Stimulated activated CD8-positive, alpha-beta memory T cell treated with anti-CD3 and anti-CD28 coated beads, Interleukin-4, amount 100 ng/mL, for 4 hours (primary cell): ENCODE data around the gene EARS2.
"Not testable (repeated sequence)": the region's sequence is repeated elsewhere in the genome, so short reads cannot be mapped to it uniquely, and the experiment has no call there.

Source experiments
- DNase-seq, 2 donors: peaks; one replicate each; pipeline ENCODE4 v3.0.0-alpha.2; 2020; ENCODE audit warnings: low read depth in 2 of 2, low spot score in 1 of 2

The EARS2 gene

DNA sequence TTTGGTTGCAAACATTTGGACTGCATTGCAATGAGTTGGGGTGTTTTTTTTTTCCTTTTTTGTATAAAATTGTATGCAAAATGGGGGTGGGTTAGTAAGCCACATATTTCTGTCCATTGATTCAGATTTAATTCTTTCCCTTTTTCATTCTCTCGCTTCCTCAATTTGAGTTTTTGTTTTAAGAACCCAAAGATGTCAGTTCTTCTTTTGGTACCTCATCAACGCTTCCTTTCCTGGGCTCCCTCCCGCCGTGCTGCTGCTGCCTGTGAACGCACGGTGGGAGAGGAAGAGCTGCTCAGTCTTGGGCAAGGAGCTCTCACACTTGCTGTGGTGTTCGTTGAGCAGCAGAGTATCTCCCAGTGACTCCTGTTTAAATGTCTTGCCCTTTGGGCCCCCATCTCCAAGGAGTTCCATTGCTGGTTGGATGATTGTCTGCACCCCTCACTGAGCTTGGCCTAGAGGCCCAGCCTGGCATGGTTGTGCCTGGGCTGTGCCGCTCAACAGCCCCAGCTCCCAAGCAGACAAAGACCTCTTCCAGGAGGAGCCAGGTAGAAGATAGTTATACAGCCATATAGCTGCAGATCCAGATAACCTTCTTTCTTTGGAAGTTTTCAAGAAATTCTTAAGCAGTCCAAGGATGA, 14.0 kb upstream of the EARS2 start:
- DNase-seq, result no peak

DNA sequence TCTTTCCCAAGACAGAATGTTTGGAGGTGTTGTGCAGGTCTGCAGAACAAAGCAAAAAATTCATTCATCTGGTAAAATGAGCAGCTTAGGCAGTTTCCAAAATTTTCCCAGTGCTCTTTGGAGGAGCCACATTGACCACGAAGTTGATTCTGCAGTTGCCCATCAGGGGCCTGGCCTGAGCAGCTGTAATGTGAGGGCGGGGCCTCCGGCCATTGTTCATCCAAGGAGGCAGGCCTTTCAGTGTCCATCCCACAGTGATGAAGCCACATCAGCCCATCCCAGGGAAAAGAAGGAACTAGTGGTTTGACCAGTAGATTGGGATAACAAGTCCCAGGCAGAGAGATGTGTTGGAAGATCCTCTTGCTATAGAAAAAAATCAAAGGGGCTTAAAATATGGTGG, 10.5 kb upstream of the EARS2 start:
- no peak for DNase-seq

DNA sequence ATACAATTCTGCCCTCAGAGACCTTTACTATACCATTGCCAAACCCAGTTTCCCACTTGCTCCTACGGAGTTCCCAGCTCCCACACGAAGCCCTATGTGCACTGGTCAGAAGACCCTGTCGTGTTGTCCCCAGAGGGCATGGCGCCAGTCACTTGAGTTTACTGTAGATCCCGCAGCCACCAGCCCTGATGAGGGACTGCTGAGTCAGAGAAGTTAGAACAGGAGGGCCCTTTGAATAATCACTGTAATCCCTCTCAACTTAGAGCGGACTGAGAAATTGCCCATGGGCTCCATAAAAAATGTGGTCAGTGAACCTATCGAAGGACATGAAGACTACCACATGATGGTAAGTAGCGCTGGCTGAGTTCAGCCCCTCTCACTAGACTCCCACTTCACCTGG, 9.6 kb upstream of the EARS2 start:
- no peak for DNase-seq

DNA sequence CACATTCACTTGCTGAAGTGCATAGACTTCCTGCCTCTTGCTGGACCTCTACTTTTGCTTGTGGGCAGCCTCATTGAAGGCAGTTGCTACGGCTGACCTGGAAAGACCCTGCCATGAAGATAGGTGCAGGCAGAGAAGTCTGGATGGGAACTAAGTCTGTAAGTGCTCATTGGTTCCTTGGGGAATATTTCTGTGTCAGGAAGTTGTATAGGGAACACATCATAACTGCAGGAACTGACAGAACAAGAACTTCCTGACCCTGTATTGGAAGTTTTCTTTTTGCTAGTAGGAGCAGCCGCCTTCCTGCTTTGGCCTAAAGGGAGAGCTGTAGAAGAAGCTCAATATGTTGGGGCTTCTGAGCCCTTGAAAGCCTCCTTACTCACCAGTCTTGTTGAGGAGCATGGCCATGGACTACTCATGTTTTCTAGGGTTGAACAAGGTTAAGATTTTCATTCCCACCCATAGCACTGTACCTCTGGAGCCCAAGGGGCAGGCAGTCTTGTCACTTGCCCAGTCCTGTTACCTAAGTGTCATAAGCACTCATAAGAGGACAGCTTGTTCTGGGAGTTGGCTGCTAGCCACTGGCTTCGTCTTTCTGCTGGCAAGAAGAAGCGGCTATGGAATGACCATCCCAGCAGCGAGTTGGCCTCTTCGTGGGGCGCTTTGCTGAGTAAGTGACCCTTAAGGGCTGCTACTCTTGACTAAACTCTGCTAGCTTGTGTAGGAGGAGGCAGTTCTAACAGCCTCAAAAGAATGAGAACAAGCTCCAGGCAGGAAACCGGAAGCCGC, 7.6 kb upstream of the EARS2 start:
- no peak for DNase-seq

DNA sequence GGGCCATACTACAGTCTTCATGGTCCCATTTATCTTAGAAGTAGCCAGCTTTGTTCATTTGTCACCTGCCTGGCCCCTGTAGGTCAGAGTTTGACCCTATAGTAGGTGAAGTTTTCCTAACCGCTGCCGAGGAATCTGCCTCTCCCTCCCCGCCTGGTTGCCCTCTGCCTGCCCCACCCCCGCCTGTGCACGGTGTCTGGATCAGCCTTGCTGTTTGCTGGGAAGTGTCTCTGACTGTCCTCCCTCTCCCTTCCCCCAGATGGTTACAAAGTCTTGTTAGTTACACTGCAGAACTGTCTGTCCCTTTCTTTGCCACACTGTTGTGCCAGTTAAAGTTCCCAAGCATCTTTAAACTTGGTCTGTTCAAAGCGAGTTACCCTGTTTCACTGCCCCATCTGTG, 6.0 kb upstream of the EARS2 start:
- DNase-seq, result no peak

DNA sequence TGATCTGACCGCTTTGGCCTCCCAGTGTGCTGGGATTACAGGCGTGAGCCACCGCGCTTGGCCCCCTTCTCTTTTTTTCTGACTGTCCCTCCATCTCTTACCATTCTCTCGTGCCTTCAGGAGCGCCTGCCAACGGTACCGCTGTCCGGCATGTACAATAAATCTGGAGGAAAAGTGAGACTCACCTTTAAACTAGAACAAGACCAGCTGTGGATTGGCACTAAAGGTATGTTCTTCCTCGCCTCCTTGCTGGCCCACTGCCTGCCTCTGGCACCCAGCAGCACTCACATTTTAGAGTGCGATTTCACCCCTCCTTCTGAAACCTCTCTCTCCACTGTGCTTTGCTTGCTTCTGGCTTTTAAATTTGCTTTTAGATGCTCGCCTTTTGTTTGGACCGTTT, 5.4 kb upstream of the EARS2 start:
- no peak for DNase-seq

DNA sequence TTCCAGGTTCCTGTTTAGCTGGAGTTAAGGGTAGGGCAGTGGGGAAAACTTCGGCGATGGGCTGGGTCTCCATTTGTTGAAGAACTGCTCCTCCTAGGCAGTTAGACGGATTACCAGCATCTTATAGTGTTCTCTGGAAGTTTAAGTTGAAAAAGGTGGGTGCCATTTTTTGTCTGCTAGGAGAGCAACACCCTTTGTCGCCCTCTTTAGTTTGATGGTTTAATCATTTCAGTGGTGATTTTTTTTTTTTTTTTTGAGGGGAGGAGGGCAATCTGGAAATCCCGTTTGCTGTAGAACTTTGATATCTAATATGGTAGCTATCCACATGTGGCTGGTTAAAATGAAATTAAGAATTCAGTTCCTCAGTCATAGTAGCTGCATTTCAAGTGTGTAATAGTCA, 4.4 kb upstream of the EARS2 start:
- no peak for DNase-seq

DNA sequence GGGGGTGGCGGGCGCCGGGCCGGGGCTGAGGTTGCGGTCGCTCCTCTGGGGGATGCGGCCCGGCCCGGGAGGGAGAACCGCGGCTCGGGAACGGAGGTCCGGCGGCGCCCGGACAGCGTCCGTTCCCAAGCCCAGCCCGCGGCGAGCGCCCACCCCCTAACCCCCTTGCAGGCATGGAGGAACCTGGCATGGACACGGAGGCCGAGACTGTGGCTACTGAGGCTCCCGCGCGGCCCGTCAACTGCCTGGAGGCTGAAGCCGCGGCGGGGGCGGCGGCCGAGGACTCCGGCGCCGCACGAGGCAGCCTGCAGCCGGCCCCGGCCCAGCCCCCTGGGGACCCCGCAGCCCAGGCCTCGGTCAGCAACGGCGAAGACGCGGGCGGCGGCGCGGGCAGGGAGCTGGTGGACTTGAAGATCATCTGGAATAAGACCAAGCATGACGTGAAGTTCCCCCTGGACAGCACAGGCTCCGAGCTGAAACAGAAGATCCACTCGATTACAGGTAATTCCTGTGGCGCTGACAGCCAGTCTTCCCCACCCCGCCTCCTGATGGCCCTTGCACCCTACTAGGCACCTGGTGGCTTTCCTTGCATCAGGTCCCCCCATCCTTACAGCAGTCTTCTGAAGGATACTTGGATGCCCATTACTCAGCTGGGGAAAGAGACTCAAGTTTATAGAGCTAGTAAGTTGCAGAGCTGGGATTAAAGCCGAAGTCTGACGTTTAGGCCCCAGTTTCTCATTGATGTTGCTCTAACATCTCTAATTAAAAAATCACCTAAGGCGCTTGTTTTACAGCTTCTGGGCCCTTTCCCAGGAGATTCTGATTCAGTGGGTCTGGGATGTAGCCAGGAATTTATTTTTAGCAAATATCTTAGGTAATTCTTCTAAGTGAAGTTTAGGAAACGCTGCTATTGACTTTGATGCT, 891 bp upstream of the EARS2 start:
- DNase-seq, result no peak

DNA sequence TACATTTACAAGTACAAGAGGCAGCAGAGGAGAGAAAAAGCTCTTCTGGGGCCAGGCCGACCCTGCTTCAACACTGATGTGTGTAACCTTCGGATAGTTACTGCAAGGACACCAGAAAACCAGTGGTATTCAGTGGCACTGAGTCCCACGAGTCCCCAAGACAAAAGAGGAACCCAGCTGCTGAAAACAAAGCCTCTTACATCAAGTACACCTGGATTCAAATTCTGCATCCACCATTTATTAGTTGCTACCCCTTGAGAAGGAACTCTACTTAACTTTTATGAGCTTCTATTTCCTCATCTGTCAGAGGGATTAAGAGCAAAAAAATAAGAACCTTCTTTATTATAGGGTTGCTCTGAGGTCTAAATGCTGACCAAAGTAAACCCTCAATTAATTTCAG, 2.6 kb downstream of the EARS2 start:
- no peak for DNase-seq

DNA sequence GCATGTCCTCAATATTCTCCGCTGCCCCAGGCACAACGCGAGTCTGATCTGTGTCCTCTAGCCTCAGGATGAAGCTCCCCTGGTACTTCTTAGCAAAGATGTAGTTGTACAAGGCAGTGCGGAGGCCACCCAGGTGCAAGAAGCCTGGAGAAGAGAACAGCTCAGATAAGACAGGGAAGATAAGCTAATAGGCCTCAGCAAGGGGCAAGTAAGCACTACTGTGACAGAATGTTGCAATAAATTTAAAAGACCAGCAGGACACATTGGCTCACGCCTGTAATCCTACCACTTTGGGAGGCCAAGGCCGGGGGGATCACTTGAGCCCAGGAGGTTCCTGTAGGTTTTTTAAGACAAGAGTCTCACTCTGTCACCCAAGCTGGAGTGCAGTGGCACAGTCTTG, 5.0 kb downstream of the EARS2 start:
- DNase-seq, result no peak

DNA sequence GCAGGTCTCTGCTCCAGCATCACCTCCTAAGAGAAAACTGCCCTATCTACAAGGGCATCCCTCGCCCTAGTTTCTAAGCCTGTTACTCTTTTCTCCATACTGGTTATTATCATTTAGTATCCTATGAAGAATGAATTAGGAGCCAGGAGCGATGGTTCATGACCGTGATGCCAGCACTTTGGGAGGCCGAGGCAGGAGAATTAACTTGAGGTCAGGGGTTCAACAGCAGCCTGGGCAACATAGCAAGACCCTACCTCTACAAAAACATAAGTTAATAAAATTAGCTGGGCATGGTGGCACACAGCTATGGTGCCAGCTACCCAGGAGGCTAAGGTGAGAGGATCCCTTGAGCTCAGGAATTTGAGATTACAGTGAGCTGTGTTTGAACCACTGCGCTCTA, 7.2 kb downstream of the EARS2 start:
- DNase-seq, result no peak

DNA sequence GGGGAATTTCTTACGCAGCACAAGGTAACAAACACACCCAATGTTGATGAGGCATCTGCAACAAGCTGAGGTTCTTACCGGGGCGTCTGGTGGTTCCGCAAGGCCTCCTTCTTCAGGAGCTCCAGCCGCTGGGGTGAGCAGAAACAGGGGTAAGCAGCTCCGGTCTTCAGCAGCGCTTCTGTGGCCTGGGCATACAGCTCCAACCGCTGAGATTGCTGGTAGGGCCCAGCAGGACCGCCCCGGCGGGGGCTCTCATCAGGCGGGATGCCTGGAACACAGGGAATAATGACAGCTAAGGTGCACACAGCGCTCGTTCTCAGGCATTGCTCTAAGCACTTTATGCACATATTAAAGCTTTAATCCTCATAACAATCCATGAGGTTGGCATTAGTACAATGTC, 12.7 kb downstream of the EARS2 start:
- DNase-seq, result no peak

DNA sequence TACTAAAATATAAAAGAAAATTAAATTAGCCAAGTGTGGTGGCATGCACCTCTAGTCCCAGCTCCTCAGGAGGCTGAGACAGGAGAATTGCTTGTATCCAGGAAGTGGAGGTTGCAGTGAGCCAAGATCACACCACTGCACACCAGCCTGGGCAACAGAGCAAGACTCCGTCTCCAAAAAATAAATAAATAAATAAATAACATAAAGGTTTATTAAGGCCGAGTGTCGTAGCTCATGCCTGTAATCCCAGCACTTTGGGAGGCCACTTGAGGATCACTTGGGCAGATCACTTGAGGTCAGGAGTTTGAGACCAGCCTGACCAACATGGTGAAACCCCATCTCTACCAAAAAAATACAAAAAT, 16.4 kb downstream of the EARS2 start:
- DNase-seq, result not testable (repeated sequence)

DNA sequence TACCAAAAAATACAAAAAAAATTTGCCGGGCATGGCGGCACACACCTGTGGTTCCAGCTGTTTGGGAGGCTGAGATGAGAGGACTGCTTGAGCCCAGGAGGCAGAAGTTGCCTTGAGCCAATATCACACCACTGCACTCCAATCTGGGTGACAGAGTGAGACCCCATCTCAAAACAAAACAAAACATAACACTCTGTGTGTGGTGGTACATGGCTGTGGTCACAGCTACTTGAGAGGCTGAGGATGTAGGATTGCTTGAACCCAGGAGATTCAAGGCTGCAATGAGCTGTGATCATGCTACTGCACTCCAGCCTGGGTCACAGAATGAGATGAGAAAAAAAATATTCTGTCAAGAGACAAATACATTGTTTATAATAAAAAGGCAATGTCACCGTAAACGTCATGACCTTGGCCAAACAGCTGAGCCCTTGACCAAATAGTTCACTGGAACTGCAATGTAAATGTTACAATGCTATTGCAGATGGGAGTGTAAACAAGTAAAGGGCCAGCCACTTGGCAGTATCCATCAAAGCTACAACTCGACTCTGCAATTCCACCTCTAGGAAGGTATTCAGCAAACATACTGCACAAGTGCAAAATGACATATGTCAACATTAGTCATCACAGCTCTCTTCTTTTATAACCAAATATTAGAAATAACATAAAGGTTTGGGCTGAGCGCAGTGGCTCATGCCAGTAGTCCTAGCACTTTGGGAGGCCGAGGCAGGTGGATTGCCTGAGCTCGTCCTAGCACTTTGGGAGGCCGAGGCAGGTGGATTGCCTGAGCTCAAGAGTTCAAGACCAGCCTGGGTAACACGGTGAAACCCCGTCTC, 16.9 kb downstream of the EARS2 start:
- DNase-seq, result no peak

DNA sequence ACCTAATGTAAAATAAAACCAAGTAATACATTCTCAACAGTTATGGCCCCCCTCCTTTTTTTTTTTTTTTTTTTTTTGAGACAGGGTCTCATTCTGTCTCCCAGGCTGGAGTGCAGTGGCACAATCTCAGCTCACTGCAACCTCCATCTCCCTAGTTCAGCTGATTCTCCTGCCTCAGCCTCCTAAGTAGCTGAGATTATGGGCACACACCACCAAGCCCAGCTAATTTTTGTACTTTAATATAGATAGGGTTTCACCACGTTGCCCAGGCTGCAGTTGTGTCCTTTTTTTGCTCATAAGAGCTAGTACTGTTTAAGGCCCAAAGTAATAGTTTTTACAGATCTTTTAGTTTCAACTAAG, 18.3 kb downstream of the EARS2 start:
- no peak for DNase-seq

DNA sequence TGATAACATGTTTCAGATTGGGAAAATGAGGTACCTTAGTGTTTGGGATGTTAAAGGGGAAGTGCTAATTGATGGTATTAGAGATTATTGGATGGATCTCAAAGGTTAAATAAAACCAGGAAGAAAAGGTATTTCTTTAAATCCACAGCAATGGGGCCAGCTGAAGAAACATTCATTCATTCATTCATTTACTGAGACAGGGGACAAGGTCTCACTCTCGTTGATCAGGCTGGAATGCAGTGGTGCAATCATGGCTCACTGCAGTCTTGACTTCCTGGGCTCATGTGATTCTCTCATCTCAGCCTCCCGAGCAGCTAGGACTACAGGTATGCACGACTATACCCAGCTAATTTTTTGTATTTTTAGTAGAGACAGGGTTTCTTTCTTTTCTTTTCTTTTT, 19.8 kb downstream of the EARS2 start:
- DNase-seq, result no peak

DNA sequence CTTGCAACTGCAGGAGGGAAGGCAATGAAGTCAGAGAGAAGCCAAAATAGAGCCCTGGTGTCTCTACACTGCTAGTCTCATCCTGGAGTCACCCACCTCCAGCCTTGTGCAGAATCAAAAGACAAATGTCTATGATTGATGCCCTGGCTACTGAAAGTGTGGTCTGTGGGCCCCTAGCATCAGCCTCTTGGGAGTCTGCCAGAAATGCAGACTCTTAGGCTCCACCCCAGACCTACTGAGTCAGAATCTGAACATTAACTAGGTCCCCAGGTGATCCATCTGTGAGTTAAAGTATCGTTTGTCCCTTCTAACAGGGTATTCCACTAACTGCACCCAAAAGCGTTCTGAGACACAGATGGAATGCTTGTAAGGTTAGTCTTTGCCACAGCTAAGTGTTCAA, 21.2 kb downstream of the EARS2 start:
- DNase-seq, result no peak

DNA sequence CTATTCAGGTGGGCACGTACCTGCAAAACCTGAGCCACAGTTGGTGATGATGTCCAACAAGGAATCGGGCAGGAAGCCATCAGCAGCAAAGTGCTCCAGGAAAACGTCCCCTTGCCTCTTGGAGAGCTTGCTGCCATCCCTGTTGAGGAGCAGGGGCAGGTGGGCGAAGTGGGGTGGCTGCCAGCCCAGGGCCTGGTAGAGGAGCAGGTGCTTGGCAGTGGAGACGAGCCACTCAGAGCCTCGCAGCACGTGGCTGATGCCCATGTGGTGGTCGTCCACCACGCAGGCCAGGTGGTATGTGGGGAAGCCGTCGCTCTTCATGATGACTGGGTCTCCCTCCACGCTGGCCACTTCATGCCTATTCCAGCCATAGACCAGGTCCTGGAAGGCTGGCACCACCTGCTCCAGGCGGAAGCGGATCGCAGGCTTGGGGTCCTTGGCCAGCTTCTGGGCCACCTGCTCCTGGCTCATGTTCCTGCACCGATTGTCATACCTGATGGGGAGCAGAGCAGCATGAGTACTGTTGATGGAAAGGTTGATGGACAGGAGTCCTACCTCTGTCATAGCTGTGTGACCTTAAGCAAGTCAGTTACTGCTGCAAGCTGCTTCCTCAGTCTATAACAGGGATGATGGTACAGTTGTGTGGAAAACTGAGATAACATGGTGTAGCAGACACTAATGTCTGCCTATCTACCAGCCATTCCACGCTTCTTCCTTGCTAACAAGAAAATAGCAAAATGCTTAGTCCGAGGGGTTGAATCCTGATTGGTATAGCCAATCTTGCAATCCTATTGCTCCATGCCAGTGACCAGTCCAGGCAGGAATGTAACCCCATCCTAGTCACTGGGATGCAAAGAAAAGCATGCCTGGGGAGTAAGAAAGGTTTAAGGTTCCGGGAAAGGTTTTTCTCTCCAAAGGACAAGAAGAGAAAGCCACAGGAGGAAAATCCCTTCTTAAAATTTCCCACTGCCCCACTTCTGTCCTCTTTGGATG, 22.0 kb downstream of the EARS2 start:
- DNase-seq, result no peak

DNA sequence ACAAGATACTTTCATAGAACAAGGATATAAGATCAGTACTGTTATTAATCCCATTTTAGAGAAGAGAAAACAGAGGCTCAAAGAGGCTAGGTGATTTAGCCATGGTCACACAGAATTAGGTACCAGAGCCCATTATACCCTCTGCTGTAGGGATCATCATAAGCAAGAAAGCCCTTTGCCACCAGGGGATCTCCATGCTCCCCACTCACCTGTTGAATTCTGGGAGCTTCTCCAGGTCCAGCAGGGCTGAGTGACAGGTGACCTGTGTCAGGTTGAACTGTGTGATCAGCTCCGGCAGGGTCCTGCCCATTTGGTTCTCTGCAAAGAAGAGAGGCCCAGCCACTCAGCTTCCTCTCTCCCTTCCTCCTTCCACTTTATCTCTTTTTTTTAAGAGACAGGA, 24.7 kb downstream of the EARS2 start:
- no peak for DNase-seq

DNA sequence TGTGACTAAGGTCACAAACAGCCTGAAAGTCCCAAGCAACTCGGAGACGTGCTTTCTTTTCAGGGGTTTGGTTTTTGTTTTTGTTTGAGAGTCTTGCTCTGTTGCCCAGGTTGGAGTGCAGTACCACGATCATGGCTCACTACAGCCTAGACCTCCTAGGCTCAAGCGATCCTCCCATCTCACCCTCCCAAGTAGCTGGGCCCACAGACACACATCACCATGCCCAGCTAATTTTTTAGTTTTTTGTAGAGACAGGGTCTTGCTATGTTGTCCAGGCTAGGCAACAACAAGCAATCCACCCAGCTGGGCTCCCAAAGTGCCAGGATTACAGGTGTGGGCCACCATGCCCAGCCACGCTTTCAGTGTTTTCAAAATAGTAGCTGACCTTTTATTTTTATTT, 27.1 kb downstream of the EARS2 start:
- no peak for DNase-seq
